Peyer's patch (tissue), 4 donors: ENCODE measurements around the gene TNFRSF18. TPM values are rescaled to one million over a fixed set of nuclear protein-coding genes. Genes with fewer than 3 reads are reported as not detected.

ENCODE experiments used
- DNase-seq, 3 donors: peaks; one replicate each; pipeline ENCODE4 v3.0.0-alpha.2; 2017 to 2019
- H3K27ac ChIP-seq, 4 donors: fragments of 200-600 bp; sonication (generic); one replicate each; pipeline ENCODE4 v1.5.1; 2016 to 2019
- H3K27me3 ChIP-seq, 2 donors: fragments of 200-600 bp; sonication (generic); one replicate each; pipeline ENCODE4 v1.5.1; 2019
- H3K36me3 ChIP-seq, 3 donors: fragments of 200-600 bp; sonication (generic); one replicate each; pipeline ENCODE4 v1.5.1; 2016 to 2019
- H3K4me1 ChIP-seq, 4 donors: fragments of 200-600 bp; sonication (generic); one replicate each; pipeline ENCODE4 v1.5.1; 2016 to 2019
- H3K4me3 ChIP-seq, 4 donors: fragments of 200-600 bp; sonication (generic); 1 replicate in 3 of 4; 2 replicates in 1 of 4; pipeline ENCODE4 v1.5.1; 2016 to 2019; ENCODE audit warnings: mild to moderate bottlenecking in 1 of 4
- H3K9me3 ChIP-seq, 4 donors: fragments of 200-600 bp; sonication (generic); one replicate each; pipeline ENCODE4 v1.5.1; 2016 to 2019; ENCODE audit warnings: mild to moderate bottlenecking in 1 of 4
- CTCF ChIP-seq, 6 experiments: fragments of 450-650 bp in 4 of 6; fragments of 200-600 bp in 2 of 6; sonication (generic) in 1 of 6; IDR thresholded peaks; one replicate each; pipeline ENCODE4 v1.5.1; 2017 to 2019; ENCODE audit warnings: antibody characterized with exemption in 6 of 6, mild to moderate bottlenecking in 3 of 6, moderate library complexity in 1 of 6
- POLR2A ChIP-seq, 2 donors: fragments of 450-650 bp; IDR thresholded peaks; one replicate each; pipeline ENCODE4 v1.5.1; 2017; ENCODE audit warnings: antibody characterized with exemption in 2 of 2, mild to moderate bottlenecking in 2 of 2, moderate library complexity in 2 of 2
- total RNA-seq, 4 donors: library from RNA; depleted of rRNA; stranded (reverse); fragments of >200 nt; gene quantifications; one replicate each; pipeline ENCODE4 v1.1.0, GENCODE V29; 2016

TNFRSF18 gene
- total RNA-seq, 4 donors from 2014 or later, result 0.70 to 38.0 (median 3.2) TPM; not detected in 1

GRCh38 chr1:1171161-1171545, 35.2 kb downstream of the TNFRSF18 start:
- TF ChIP-seq POLR2A (IDR thresholded peaks at IDR 0.05) (no peak), CTCF (IDR thresholded peaks at IDR 0.05) (no peak)
- Histone ChIP-seq H3K27ac (peak overlapping the region in 1 of 4 donors; percentile 17), H3K4me3 (no peak overlapping the region), H3K27me3 (no peaks in the 10 kb centered on the region), H3K36me3 (peaks cover 0 to 3% (median 0%) of the 10 kb centered on the region in 3 donors), H3K4me1 (peaks cover 0 to 33% (median 14%) of the 10 kb centered on the region in 4 donors), H3K9me3 (no peaks in the 10 kb centered on the region)
- DNase-seq, result peak in 2 of 3 donors; percentile 45 to 51

DNA sequence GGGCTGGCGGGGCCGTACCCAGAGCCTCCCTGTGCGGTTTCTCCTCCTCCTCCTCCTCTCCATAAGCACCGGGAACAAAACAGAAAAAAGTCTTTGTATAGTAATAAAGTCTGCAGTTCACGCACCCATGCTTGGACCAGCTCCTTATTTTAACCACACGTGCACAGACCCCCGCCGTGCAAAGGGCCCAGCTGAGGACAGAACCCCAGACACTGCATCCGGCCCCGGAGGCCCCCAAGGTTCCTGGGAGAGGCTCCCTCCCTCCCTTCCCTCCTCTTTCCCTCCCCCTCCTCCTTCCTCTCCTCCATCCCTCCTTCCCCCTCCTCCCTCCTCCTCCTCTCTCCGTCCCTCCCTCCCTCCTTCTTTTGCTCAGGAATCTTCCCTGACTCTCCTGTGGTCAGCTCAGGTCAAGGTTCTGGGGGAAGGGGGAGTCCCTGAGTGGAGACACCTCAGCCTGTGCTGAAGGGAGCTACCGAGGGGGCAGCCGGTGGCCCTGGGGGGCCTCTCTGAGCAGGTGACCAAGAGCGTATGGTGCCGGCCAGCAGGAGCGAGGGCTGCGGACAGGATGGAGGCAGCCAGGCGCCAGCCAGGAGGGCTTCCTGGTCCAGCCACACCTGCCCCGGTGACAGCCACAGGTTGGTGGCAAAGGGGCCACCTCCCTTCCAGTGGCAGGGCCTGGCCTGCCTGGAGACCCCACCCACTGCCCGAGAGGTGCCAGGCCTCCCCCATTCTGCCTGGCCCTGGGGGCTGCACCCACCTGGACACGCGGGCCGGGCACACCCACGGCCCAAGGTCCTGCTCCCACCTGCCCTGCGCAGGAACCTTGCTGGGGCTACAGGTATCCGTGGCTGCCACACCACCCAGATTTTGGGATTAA, 35.9 kb downstream of the TNFRSF18 start:
- TF ChIP-seq CTCF (IDR thresholded peaks at IDR 0.05) (no peak), POLR2A (IDR thresholded peaks at IDR 0.05) (no peak)
- no peak overlapping the region for H3K4me3 ChIP-seq
- H3K36me3 ChIP-seq, result peaks cover 0 to 3% (median 0%) of the 10 kb centered on the region in 3 donors
- H3K9me3 ChIP-seq, result no peaks in the 10 kb centered on the region
- no peak overlapping the region for H3K27ac ChIP-seq
- H3K27me3 ChIP-seq, result no peaks in the 10 kb centered on the region
- DNase-seq, result peak in 2 of 3 donors; percentile 43 to 59
- H3K4me1 ChIP-seq, result peaks cover 0 to 33% (median 17%) of the 10 kb centered on the region in 4 donors

DNA sequence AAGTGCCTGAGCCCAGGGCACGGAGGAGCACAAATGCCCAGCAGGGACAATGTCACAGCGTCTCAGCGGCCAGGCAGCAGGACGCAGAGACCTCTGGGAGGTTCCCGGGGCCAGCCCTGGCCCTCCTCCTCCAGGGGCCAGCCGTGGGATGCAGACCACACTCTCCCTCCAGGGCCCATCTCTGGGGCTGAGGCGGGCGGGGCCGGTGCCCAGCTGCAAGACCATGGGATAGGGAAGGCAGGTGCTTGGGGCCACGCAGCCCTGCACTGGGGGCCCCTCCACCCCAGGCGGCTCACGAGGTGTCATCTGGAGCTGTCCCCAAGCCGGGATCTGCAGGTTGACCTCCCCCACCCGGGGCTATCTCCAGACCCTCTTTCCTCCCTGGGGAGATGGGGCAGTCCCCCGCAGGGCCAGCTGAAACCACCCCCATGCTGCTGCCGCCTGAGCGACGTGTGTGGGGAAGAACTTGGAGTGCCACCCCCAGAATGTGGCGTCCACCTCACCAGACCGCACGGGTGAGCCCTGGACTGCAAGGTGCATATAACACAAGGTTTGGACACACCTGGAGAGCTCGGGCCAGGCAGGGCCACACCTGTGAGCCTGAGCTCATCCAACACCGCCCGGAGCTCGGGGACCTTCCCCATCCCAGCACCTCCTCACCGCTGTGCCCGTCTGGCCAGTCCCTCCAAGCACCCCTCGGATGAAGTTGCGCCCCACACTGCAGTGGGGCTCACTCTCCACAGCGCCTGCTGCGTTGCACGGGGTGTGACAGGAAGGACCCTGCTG, 36.8 kb downstream of the TNFRSF18 start:
- H3K4me3 ChIP-seq, result no peak overlapping the region
- peaks cover 0 to 33% (median 18%) of the 10 kb centered on the region in 4 donors for H3K4me1 ChIP-seq
- H3K27me3 ChIP-seq, result no peaks in the 10 kb centered on the region
- peak in 2 of 3 donors; percentile 46 to 58 for DNase-seq
- no peaks in the 10 kb centered on the region for H3K9me3 ChIP-seq
- no peak overlapping the region for H3K27ac ChIP-seq
- peaks cover 0 to 3% (median 0%) of the 10 kb centered on the region in 3 donors for H3K36me3 ChIP-seq
- TF ChIP-seq CTCF (IDR thresholded peaks at IDR 0.05) (no peak), POLR2A (IDR thresholded peaks at IDR 0.05) (no peak)

DNA sequence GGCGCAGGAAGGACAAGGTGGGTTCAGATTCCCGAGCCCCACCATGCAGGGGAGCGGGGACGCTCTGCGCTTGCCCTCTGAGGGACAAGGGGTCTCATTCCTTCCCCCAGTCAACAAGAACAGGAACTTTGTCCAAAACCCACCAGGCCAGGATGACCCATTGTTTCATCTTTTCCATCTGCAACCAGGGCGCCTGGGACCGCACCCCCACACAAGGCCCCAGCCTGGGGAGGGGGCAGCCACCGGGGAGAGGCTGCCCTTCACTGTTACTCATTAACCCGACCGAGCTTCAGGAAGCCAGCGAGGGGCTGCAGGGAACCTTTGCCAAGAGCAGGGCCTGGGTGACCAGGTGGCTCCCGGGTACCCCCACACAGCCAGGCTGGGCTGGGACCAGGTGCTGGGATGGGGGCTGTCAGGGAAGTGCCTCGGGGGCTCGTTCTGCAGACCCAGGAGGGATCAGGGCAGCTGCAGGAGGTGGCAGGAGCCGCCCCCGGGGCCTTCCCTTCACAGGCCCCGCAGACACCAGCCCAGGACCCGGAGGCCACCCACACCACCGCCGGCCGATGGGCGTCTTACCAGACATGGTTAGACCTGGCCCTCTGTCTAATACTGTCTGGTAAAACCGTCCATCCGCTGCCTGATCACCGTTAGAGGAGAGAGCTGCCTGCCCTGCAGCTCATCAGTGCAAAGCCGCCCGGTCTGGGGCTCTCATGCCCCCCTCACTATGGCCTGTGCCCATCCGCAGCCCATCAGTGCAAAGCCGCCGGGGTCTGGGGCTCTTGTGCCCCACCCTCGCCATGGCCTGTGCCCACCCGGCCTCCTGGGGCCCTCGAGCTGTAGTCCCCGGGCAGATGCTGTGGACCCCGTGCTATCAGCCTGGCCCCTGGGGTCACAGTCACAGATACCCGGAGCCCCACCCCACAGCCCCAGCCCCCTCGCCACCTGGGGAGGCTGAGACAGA, 37.7 kb downstream of the TNFRSF18 start:
- peaks cover 0 to 32% (median 16%) of the 10 kb centered on the region in 4 donors for H3K4me1 ChIP-seq
- peak in 1 of 3 donors; percentile 52 for DNase-seq
- no peak overlapping the region for H3K4me3 ChIP-seq
- H3K9me3 ChIP-seq, result no peaks in the 10 kb centered on the region
- TF ChIP-seq CTCF (IDR thresholded peaks at IDR 0.05), result no peak
- TF ChIP-seq POLR2A (IDR thresholded peaks at IDR 0.05), result no peak
- peak overlapping the region in 1 of 4 donors; percentile 96 for H3K27ac ChIP-seq
- H3K27me3 ChIP-seq, result no peaks in the 10 kb centered on the region
- peaks cover 0 to 3% (median 0%) of the 10 kb centered on the region in 3 donors for H3K36me3 ChIP-seq
